H1 (cell line): ENCODE results near the gene HP1BP3. TPM values are rescaled to one million over a fixed set of nuclear protein-coding genes. Genes with fewer than 3 reads are reported as not detected.

ENCODE experiments used
- CTCF ChIA-PET: fragments of 300-600 bp; sonication (Branson Sonifier 250); formaldehyde crosslinking; loops from one replicate; lab custom pipeline; 2021; ENCODE audit not compliant: partially characterized antibody; lab: Charles Lee
- POLR2A ChIA-PET: fragments of 300-600 bp; sonication (Branson Sonifier 250); formaldehyde crosslinking; loops from one replicate; lab custom pipeline; 2021; ENCODE audit warnings: inconsistent platforms; ENCODE audit not compliant: partially characterized antibody; lab: Charles Lee
- DNase-seq, 2 experiments: peaks; one replicate each; pipeline versions ENCODE4 v3.0.0 to v3.0.0-alpha.2; 2010 to 2022; ENCODE audit warnings: low spot score in 2 of 2, low read depth in 1 of 2, mixed read lengths in 1 of 2
- FAIRE-seq: peaks from 2 replicates; lab custom pipeline; 2011; peaks lifted over from hg19 to GRCh38; lab: Jason Lieb, UNC
- H2AFZ ChIP-seq: 2 replicates; pipeline ENCODE4 v1.8.1; 2012; ENCODE audit warnings: low read length, inconsistent platforms
- H2AK5ac ChIP-seq: 2 replicates; pipeline ENCODE4 v1.6.1; 2013; ENCODE audit warnings: low read depth, low read length
- H2BK120ac ChIP-seq: replicated peaks from 2 replicates; pipeline ENCODE3; 2013; ENCODE audit warnings: low read depth, low read length, inconsistent platforms
- H2BK12ac ChIP-seq: 2 replicates; pipeline ENCODE4 v1.6.1; 2013; ENCODE audit warnings: low read depth, low read length
- H2BK15ac ChIP-seq: 2 replicates; pipeline ENCODE4 v1.6.1; 2013; ENCODE audit warnings: low read length
- H2BK20ac ChIP-seq: 2 replicates; pipeline ENCODE4 v1.6.1; 2013; ENCODE audit warnings: low read length
- H2BK5ac ChIP-seq: 2 replicates; pipeline ENCODE4 v1.6.1; 2013; ENCODE audit warnings: low read depth, low read length
- H3K14ac ChIP-seq: 2 replicates; pipeline ENCODE4 v1.6.1; 2013; ENCODE audit warnings: inconsistent platforms; ENCODE audit not compliant: insufficient read length
- H3K18ac ChIP-seq: 2 replicates; pipeline ENCODE4 v1.6.1; 2013; ENCODE audit warnings: low read length; ENCODE audit errors: extremely low read depth
- H3K23ac ChIP-seq: 2 replicates; pipeline ENCODE4 v1.6.1; 2013; ENCODE audit warnings: inconsistent platforms; ENCODE audit not compliant: insufficient read length
- H3K23me2 ChIP-seq: 2 replicates; pipeline ENCODE4 v1.6.1; 2013; ENCODE audit warnings: low read depth, low read length
- H3K27ac ChIP-seq: 2 replicates; pipeline ENCODE4 v1.6.1; 2011; ENCODE audit warnings: low read depth, low read length, inconsistent platforms
- H3K27me3 ChIP-seq, 4 experiments: replicated peaks in 1 of 4; 1 replicate in 1 of 4; 2 replicates in 3 of 4; pipeline versions ENCODE4 v1.6.1 to v1.8.1; 2011 to 2013; ENCODE audit warnings: low read length in 3 of 4, mild to moderate bottlenecking in 3 of 4, inconsistent platforms in 2 of 4, mixed read lengths in 2 of 4, moderate library complexity in 1 of 4; ENCODE audit not compliant: control insufficient read depth in 3 of 4, insufficient read depth in 3 of 4; ENCODE audit errors: extremely low read depth in 1 of 4
- H3K36me3 ChIP-seq, 4 experiments: 2 replicates each; pipeline versions ENCODE4 v1.6.1 to v1.8.1; 2011 to 2013; ENCODE audit warnings: mild to moderate bottlenecking in 4 of 4, low read length in 3 of 4, moderate library complexity in 2 of 4, control low read depth in 1 of 4, inconsistent platforms in 1 of 4; ENCODE audit not compliant: insufficient read depth in 4 of 4, control insufficient read depth in 2 of 4
- H3K4ac ChIP-seq: replicated peaks from 2 replicates; pipeline ENCODE3; 2013; ENCODE audit warnings: low read length, low read depth, mixed read lengths, inconsistent platforms; ENCODE audit not compliant: insufficient read length
- H3K4me1 ChIP-seq, 4 experiments: replicated peaks in 1 of 4; 1 replicate in 1 of 4; 2 replicates in 3 of 4; pipeline versions ENCODE4 v1.6.1 to v1.8.1; 2011 to 2013; ENCODE audit warnings: low read length in 3 of 4, inconsistent platforms in 2 of 4, mixed read lengths in 1 of 4; ENCODE audit not compliant: insufficient read depth in 4 of 4, control insufficient read depth in 3 of 4
- H3K4me2 ChIP-seq, 2 experiments: 2 replicates each; pipeline versions ENCODE4 v1.6.1 to v1.8.1; 2011 to 2013; ENCODE audit warnings: low read depth in 2 of 2, low read length in 2 of 2, control low read depth in 1 of 2, inconsistent platforms in 1 of 2, mild to moderate bottlenecking in 1 of 2; ENCODE audit not compliant: insufficient read depth in 1 of 2
- H3K4me3 ChIP-seq, 4 experiments: fragments of 200-600, 300-600 bp in 1 of 4; sonication (generic), shearing (Covaris generic), sonication (Bioruptor Twin) in 1 of 4; 2 replicates each; pipeline versions ENCODE4 v1.5.1 to v1.8.1; 2011 to 2016; ENCODE audit warnings: low read length in 4 of 4, low read depth in 3 of 4, control low read depth in 2 of 4, inconsistent platforms in 2 of 4, mild to moderate bottlenecking in 2 of 4, mixed read lengths in 1 of 4, moderate library complexity in 1 of 4; ENCODE audit not compliant: insufficient read depth in 2 of 4; ENCODE audit errors: extremely low read depth in 1 of 4
- H3K56ac ChIP-seq: replicated peaks from 2 replicates; pipeline ENCODE3; 2013; ENCODE audit warnings: low read depth, mild to moderate bottlenecking, mixed read lengths, low read length, inconsistent platforms; ENCODE audit not compliant: insufficient read length
- H3K79me1 ChIP-seq: 2 replicates; pipeline ENCODE4 v1.6.1; 2013; ENCODE audit warnings: low read depth, low read length, control low read depth
- H3K79me2 ChIP-seq, 2 experiments: 2 replicates each; pipeline versions ENCODE4 v1.6.1 to v1.8.1; 2012 to 2013; ENCODE audit warnings: low read length in 2 of 2, mild to moderate bottlenecking in 2 of 2, inconsistent platforms in 1 of 2; ENCODE audit not compliant: insufficient read depth in 2 of 2, control insufficient read depth in 1 of 2
- H3K9ac ChIP-seq, 4 experiments: replicated peaks in 1 of 4; 1 replicate in 1 of 4; 2 replicates in 3 of 4; pipeline versions ENCODE4 v1.6.1 to v1.8.1; 2011 to 2013; ENCODE audit warnings: low read depth in 3 of 4, low read length in 3 of 4, control low read depth in 2 of 4, mild to moderate bottlenecking in 2 of 4, moderate library complexity in 2 of 4, inconsistent platforms in 1 of 4; ENCODE audit errors: extremely low read depth in 1 of 4
- H3K9me3 ChIP-seq, 2 experiments: 2 replicates each; pipeline versions ENCODE4 v1.6.1 to v1.8.1; 2012 to 2013; ENCODE audit warnings: mild to moderate bottlenecking in 2 of 2, moderate library complexity in 2 of 2, control low read depth in 1 of 2, inconsistent platforms in 1 of 2, low read depth in 1 of 2, low read length in 1 of 2, mixed read lengths in 1 of 2; ENCODE audit not compliant: insufficient read depth in 2 of 2
- H4K20me1 ChIP-seq, 2 experiments: replicated peaks in 1 of 2; 2 replicates each; pipeline versions ENCODE3 to v1.8.1; 2011 to 2013; ENCODE audit warnings: inconsistent platforms in 2 of 2, low read length in 2 of 2, mild to moderate bottlenecking in 1 of 2; ENCODE audit not compliant: insufficient read depth in 2 of 2, control insufficient read depth in 1 of 2
- H4K5ac ChIP-seq: 2 replicates; pipeline ENCODE4 v1.6.1; 2013; ENCODE audit warnings: low read length, low read depth, mixed read lengths, inconsistent platforms; ENCODE audit not compliant: insufficient read length
- H4K8ac ChIP-seq: 2 replicates; pipeline ENCODE4 v1.8.0; 2013; ENCODE audit warnings: mild to moderate bottlenecking, moderate library complexity, low read length, inconsistent platforms; ENCODE audit not compliant: insufficient read depth; ENCODE audit errors: extremely low read depth
- H4K91ac ChIP-seq: replicated peaks from 2 replicates; pipeline ENCODE3; 2013; ENCODE audit warnings: low read length, mixed read lengths, inconsistent platforms; ENCODE audit not compliant: insufficient read length
- BACH1 ChIP-seq: IDR thresholded peaks from 2 replicates; pipeline ENCODE4 v1.6.1; 2012; ENCODE audit warnings: low read length, improper control_type of control experiment
- BRCA1 ChIP-seq: IDR thresholded peaks from 2 replicates; pipeline ENCODE4 v1.6.1; 2012; ENCODE audit warnings: low read depth, low read length, improper control_type of control experiment
- CBX5 ChIP-seq: fragments of 300-800, 300-1000 bp; sonication (generic); IDR thresholded peaks from 2 replicates; pipeline ENCODE4 v1.7.1; 2016; ENCODE audit warnings: antibody characterized with exemption, low read length, low read depth
- CBX8 ChIP-seq: fragments of 300-800, 300-1000 bp; sonication (generic); IDR thresholded peaks from 2 replicates; pipeline ENCODE4 v1.7.1; 2016; ENCODE audit warnings: low read depth, low read length, borderline replicate concordance
- HDAC2 ChIP-seq, 2 experiments: fragments of 300-600 bp in 1 of 2; sonication (generic) in 1 of 2; IDR thresholded peaks; 2 replicates each; pipeline ENCODE4 v1.6.1; 2011 to 2012; ENCODE audit warnings: low read depth in 2 of 2, low read length in 2 of 2, mild to moderate bottlenecking in 2 of 2, moderate library complexity in 2 of 2, borderline replicate concordance in 1 of 2, inconsistent platforms in 1 of 2
- NRF1 ChIP-seq: IDR thresholded peaks from 2 replicates; pipeline ENCODE4 v1.6.1; 2011; ENCODE audit warnings: mild to moderate bottlenecking, low read depth, low read length, improper control_type of control experiment
- PHF8 ChIP-seq: fragments of 200-600 bp; sonication (generic); conservative IDR thresholded peaks from 2 replicates; pipeline ENCODE4 v1.7.1; 2012; ENCODE audit warnings: low read depth, mild to moderate bottlenecking, inconsistent platforms, low read length, moderate library complexity
- SP4 ChIP-seq: IDR thresholded peaks from 2 replicates; pipeline ENCODE4 v1.6.1; 2012; ENCODE audit warnings: low read length, inconsistent platforms
- WGBS, 2 experiments: shearing (Covaris generic) in 1 of 2; methylation state at CpG; one replicate each; pipeline versions ENCODE4 v1.1.6 to v1.1.7; 2013 to 2015; ENCODE audit warnings: low lambda C conversion rate in 2 of 2, mixed read lengths in 2 of 2, inconsistent platforms in 1 of 2, low coverage in 1 of 2, missing lambda C conversion rate in 1 of 2; ENCODE audit not compliant: insufficient replicate concordance in 2 of 2, insufficient coverage in 1 of 2, insufficient read length in 1 of 2; ENCODE audit errors: extremely low coverage in 1 of 2, missing lambda C conversion rate in 1 of 2; 5-methylcytosine and 5-hydroxymethylcytosine counted together
- polyA plus RNA-seq, 7 experiments: library from polyadenylated mRNA; depleted of rRNA in 3 of 7; stranded (reverse) in 5 of 7; unstranded in 2 of 7; fragments of >200 nt in 5 of 7; fragments of 200-250 nt in 2 of 7; gene quantifications; 1 replicate in 5 of 7; 2 replicates in 1 of 7; 4 replicates in 1 of 7; pipeline versions ENCODE4 v1.2.1 to v1.2.3, GENCODE V29; 2011 to 2013; ENCODE audit warnings: missing spikeins in 2 of 7, mixed read lengths in 2 of 7
- total RNA-seq: library from RNA; stranded (reverse); fragmentation: NEBNext Ultra II Directional; extraction: Animal tissue kit (Norgen Biotek cat#: 25700); gene quantifications from 2 replicates; pipeline ENCODE4 v1.2.1, GENCODE V29; 2021

Gene HP1BP3
- total and polyA plus RNA-seq, 2 of the 8 experiments (the other 6 are each of a cell fraction or from before 2014, with no cell fraction given): 47.4 to 125 TPM

- H3K36me3 ChIP-seq: no peaks in the 10 kb centered on the region; a peak in 1 of 8 replicates
- no peak overlapping the region for H3K9ac ChIP-seq
- CTCF ChIA-PET: interaction anchor here (1.5 to 5.1 kb wide), 10 partner anchors 8 to 124 kb away, joined by 4 to 82 read pairs (median 14); partner anchors contain the start of genes KIF17 and SH2D5
- POLR2A ChIA-PET: interaction anchor here (0.7 to 3.7 kb wide), 6 partner anchors 12 to 89 kb away, joined by 3 to 16 read pairs (median 6); partner anchors contain the start of gene HP1BP3
- no peak overlapping the region for H2AFZ ChIP-seq
- no peak overlapping the region for H3K4ac ChIP-seq
- WGBS, 2 experiments: 85% methylated on average over 18 of the region's 18 CpGs; no CpG with 5 or more reads in 1 of the 2 experiments
- no peak for FAIRE-seq
- no peak overlapping the region for H3K4me3 ChIP-seq
- H3K14ac ChIP-seq: no peak overlapping the region
- no peak for DNase-seq
- H2BK20ac ChIP-seq: no peak overlapping the region
- H4K8ac ChIP-seq: no peak overlapping the region
- no peak overlapping the region for H3K23ac ChIP-seq
- peaks cover 0 to 6% (median 4%) of the 10 kb centered on the region in 4 experiments; a peak in 3 of 7 replicates for H3K4me1 ChIP-seq
- no peak overlapping the region for H2BK120ac ChIP-seq
- no peak overlapping the region for H2BK15ac ChIP-seq
- H2BK5ac ChIP-seq: no peak overlapping the region
- H3K27ac ChIP-seq: no peak overlapping the region
- peak overlapping the region; percentile 24 for H2AK5ac ChIP-seq
- no peaks in the 10 kb centered on the region for H3K9me3 ChIP-seq
- no peak overlapping the region for H3K4me2 ChIP-seq
- no peak overlapping the region for H3K56ac ChIP-seq
- H2BK12ac ChIP-seq: no peak overlapping the region
- peaks cover 2 to 9% of the 10 kb centered on the region in 2 experiments for H4K20me1 ChIP-seq
- no peak overlapping the region for H4K91ac ChIP-seq
- no peak overlapping the region for H3K18ac ChIP-seq
- TF ChIP-seq PHF8: no peak
- TF ChIP-seq CBX8: no peak
- no peak for TF ChIP-seq CBX5
- TF ChIP-seq BACH1: no peak
- TF ChIP-seq SP4: no peak
- no peak for TF ChIP-seq HDAC2 (IDR thresholded peaks at IDR 0.05; ENCODE audit: borderline replicate concordance in 1 of 2, low read depth in 2 of 2, low read length in 2 of 2)
- no peak for TF ChIP-seq BRCA1
- no peak for TF ChIP-seq NRF1
- H3K23me2 ChIP-seq: peaks cover 10% of the 10 kb centered on the region; the same call in 1 of the 2 replicates
- no peaks in the 10 kb centered on the region for H3K79me1 ChIP-seq
- no peaks in the 10 kb centered on the region; a peak in 1 of 7 replicates for H3K27me3 ChIP-seq
- no peaks in the 10 kb centered on the region for H3K79me2 ChIP-seq
- H4K5ac ChIP-seq: no peak overlapping the region
Measured at GRCh38 chr1:20698195-20698910, 88.8 kb downstream of the HP1BP3 start.
